Neuronal stem cell (in vitro differentiated cells): ENCODE data around the gene CXCR6.

ENCODE experiments used
- DNase-seq: peaks from one replicate; pipeline ENCODE4 v3.0.0-alpha.2; 2013; ENCODE audit warnings: low spot score
- H2AFZ ChIP-seq: one replicate; pipeline ENCODE4 v1.6.1; 2013; ENCODE audit warnings: mild to moderate bottlenecking, low read length, inconsistent platforms
- H2AK5ac ChIP-seq: 2 replicates; pipeline ENCODE4 v1.6.1; 2013; ENCODE audit warnings: low read depth, mild to moderate bottlenecking, inconsistent platforms, low read length, moderate library complexity, mixed read lengths
- H2BK120ac ChIP-seq: 2 replicates; pipeline ENCODE4 v1.6.1; 2013; ENCODE audit warnings: low read depth, mild to moderate bottlenecking, inconsistent platforms, low read length, moderate library complexity, mixed read lengths
- H2BK12ac ChIP-seq: one replicate; pipeline ENCODE4 v1.6.1; 2013; ENCODE audit warnings: low read length, inconsistent platforms
- H2BK15ac ChIP-seq: 2 replicates; pipeline ENCODE4 v1.6.1; 2013; ENCODE audit warnings: mild to moderate bottlenecking, low read length, inconsistent platforms, mixed read lengths
- H2BK5ac ChIP-seq: one replicate; pipeline ENCODE4 v1.6.1; 2013; ENCODE audit warnings: inconsistent platforms, mild to moderate bottlenecking, low read length, moderate library complexity
- H3K14ac ChIP-seq: one replicate; pipeline ENCODE4 v1.6.1; 2013; ENCODE audit warnings: low read length, inconsistent platforms
- H3K18ac ChIP-seq: 2 replicates; pipeline ENCODE4 v1.6.1; 2013; ENCODE audit warnings: low read length, inconsistent platforms
- H3K23ac ChIP-seq: 2 replicates; pipeline ENCODE4 v1.6.1; 2013; ENCODE audit warnings: low read depth, mild to moderate bottlenecking, mixed read lengths, low read length, inconsistent platforms; ENCODE audit not compliant: poor library complexity
- H3K27ac ChIP-seq: replicated peaks from 3 replicates; pipeline ENCODE4 v1.5.1; 2013; ENCODE audit warnings: low read length, inconsistent platforms
- H3K27me3 ChIP-seq, 3 experiments: 2 replicates each; pipeline ENCODE4 v1.6.1; 2013; ENCODE audit warnings: low read length in 3 of 3, mild to moderate bottlenecking in 2 of 3, inconsistent platforms in 1 of 3, low read depth in 1 of 3, mixed read lengths in 1 of 3, moderate library complexity in 1 of 3; ENCODE audit not compliant: control insufficient read depth in 3 of 3, insufficient read depth in 3 of 3
- H3K36me3 ChIP-seq, 2 donors: replicated peaks in 1 of 2; 2 replicates each; pipeline ENCODE4 v1.6.1; 2013; ENCODE audit warnings: low read length in 2 of 2; ENCODE audit not compliant: control insufficient read depth in 2 of 2, insufficient read depth in 2 of 2
- H3K4ac ChIP-seq: 2 replicates; pipeline ENCODE4 v1.6.1; 2013; ENCODE audit warnings: inconsistent platforms, mild to moderate bottlenecking, low read length, moderate library complexity
- H3K4me1 ChIP-seq, 2 donors: 1 replicate in 1 of 2; 2 replicates in 1 of 2; pipeline ENCODE4 v1.6.1; 2013; ENCODE audit warnings: low read length in 2 of 2, low read depth in 1 of 2; ENCODE audit not compliant: control insufficient read depth in 2 of 2, insufficient read depth in 1 of 2
- H3K4me2 ChIP-seq: one replicate; pipeline ENCODE4 v1.6.1; 2013; ENCODE audit warnings: mild to moderate bottlenecking, low read length, inconsistent platforms; ENCODE audit not compliant: insufficient read depth, poor library complexity, severe bottlenecking
- H3K4me3 ChIP-seq, 2 donors: 2 replicates each; pipeline ENCODE4 v1.5.1; 2013; ENCODE audit warnings: low read length in 2 of 2, mild to moderate bottlenecking in 2 of 2, inconsistent platforms in 1 of 2, moderate library complexity in 1 of 2
- H3K79me1 ChIP-seq: one replicate; pipeline ENCODE4 v1.6.1; 2013; ENCODE audit warnings: low read depth, mild to moderate bottlenecking, inconsistent platforms, low read length, moderate library complexity
- H3K9ac ChIP-seq: one replicate; pipeline ENCODE4 v1.6.1; 2013; ENCODE audit warnings: mild to moderate bottlenecking, low read depth, low read length, inconsistent platforms; ENCODE audit not compliant: poor library complexity
- H3K9me3 ChIP-seq, 2 donors: replicated peaks in 1 of 2; 2 replicates each; pipeline versions ENCODE3 to v1.6.1; 2013; ENCODE audit warnings: low read length in 2 of 2, mild to moderate bottlenecking in 2 of 2, inconsistent platforms in 1 of 2, low read depth in 1 of 2, mixed read lengths in 1 of 2, moderate library complexity in 1 of 2; ENCODE audit not compliant: control insufficient read depth in 2 of 2, insufficient read depth in 1 of 2
- H4K8ac ChIP-seq: one replicate; pipeline ENCODE4 v1.6.1; 2013; ENCODE audit warnings: low read depth, mild to moderate bottlenecking, inconsistent platforms, low read length, moderate library complexity
- H4K91ac ChIP-seq: one replicate; pipeline ENCODE4 v1.6.1; 2013; ENCODE audit warnings: low read length, low read depth, mild to moderate bottlenecking, inconsistent platforms; ENCODE audit not compliant: poor library complexity
- WGBS, 2 donors: extraction: QIAGEN DNeasy Blood & Tissue Kit; methylation state at CpG; one replicate each; pipeline ENCODE4 v1.1.7; 2013; ENCODE audit warnings: missing lambda C conversion rate in 2 of 2, mixed read lengths in 1 of 2; ENCODE audit not compliant: insufficient read length in 2 of 2, insufficient replicate concordance in 1 of 2; ENCODE audit errors: extremely low coverage in 2 of 2; 5-methylcytosine and 5-hydroxymethylcytosine counted together

The CXCR6 gene

GRCh38 chr3:45988362-45988761, 45.1 kb downstream of the CXCR6 start:
- peaks cover 3 to 6% of the 10 kb centered on the region in 2 donors for H3K4me1 ChIP-seq
- DNase-seq = no peak
- no peak overlapping the region for H3K14ac ChIP-seq
- H3K9ac ChIP-seq = no peak overlapping the region
- no peak overlapping the region for H4K91ac ChIP-seq
- H3K27me3 ChIP-seq = no peaks in the 10 kb centered on the region
- peaks cover 3% of the 10 kb centered on the region for H3K79me1 ChIP-seq
- no peak overlapping the region for H4K8ac ChIP-seq
- no peak overlapping the region for H2BK15ac ChIP-seq
- H3K18ac ChIP-seq = no peak overlapping the region
- H2BK12ac ChIP-seq = no peak overlapping the region
- no peak overlapping the region for H3K27ac ChIP-seq
- no peak overlapping the region for H2AFZ ChIP-seq
- no CpG with 5 or more reads among the region's 4 CpGs for WGBS, 2 donors
- H3K4me2 ChIP-seq = no peak overlapping the region
- H3K23ac ChIP-seq = no peak overlapping the region
- no peak overlapping the region for H2BK120ac ChIP-seq
- peaks cover 11 to 21% of the 10 kb centered on the region in 2 donors for H3K36me3 ChIP-seq
- no peak overlapping the region for H3K4me3 ChIP-seq
- no peak overlapping the region for H2AK5ac ChIP-seq
- no peak overlapping the region for H2BK5ac ChIP-seq
- no peak overlapping the region for H3K4ac ChIP-seq
- H3K9me3 ChIP-seq = no peaks in the 10 kb centered on the region

- no CpG with 5 or more reads among the region's 2 CpGs for WGBS, 2 donors
- Histone ChIP-seq H3K9me3 (no peaks in the 10 kb centered on the region), H4K8ac (no peak overlapping the region), H3K27ac (no peak overlapping the region), H3K18ac (no peak overlapping the region), H3K4me1 (peaks cover 5 to 6% of the 10 kb centered on the region in 2 donors), H2BK5ac (no peak overlapping the region), H2AFZ (no peak overlapping the region), H2BK120ac (no peak overlapping the region), H3K36me3 (peaks cover 8 to 17% of the 10 kb centered on the region in 2 donors), H2BK12ac (no peak overlapping the region), H3K4ac (no peak overlapping the region), H2BK15ac (no peak overlapping the region), H3K4me2 (no peak overlapping the region), H4K91ac (no peak overlapping the region), H2AK5ac (no peak overlapping the region), H3K14ac (no peak overlapping the region), H3K27me3 (no peaks in the 10 kb centered on the region), H3K79me1 (peaks cover 3% of the 10 kb centered on the region), H3K9ac (no peak overlapping the region), H3K23ac (no peak overlapping the region), H3K4me3 (no peak overlapping the region)
- no peak for DNase-seq
Observed at GRCh38 chr3:45988804-45989203, 45.5 kb downstream of the CXCR6 start.

- Histone ChIP-seq H3K36me3 (peaks cover 2 to 3% of the 10 kb centered on the region in 2 donors), H3K4me3 (no peak overlapping the region), H3K4ac (no peak overlapping the region), H3K9ac (no peak overlapping the region), H3K27ac (no peak overlapping the region), H3K18ac (no peak overlapping the region), H3K79me1 (peaks cover 3% of the 10 kb centered on the region), H3K23ac (no peak overlapping the region), H3K9me3 (no peaks in the 10 kb centered on the region), H2BK120ac (no peak overlapping the region), H3K4me2 (no peak overlapping the region), H4K91ac (no peak overlapping the region), H2AFZ (no peak overlapping the region), H2BK5ac (no peak overlapping the region), H3K4me1 (peaks cover 7 to 9% of the 10 kb centered on the region in 2 donors), H3K27me3 (no peaks in the 10 kb centered on the region), H2BK12ac (no peak overlapping the region), H4K8ac (no peak overlapping the region), H2AK5ac (no peak overlapping the region), H2BK15ac (no peak overlapping the region), H3K14ac (no peak overlapping the region)
- no peak for DNase-seq
- WGBS, 2 donors = no CpG with 5 or more reads among the region's 3 CpGs
Observed at GRCh38 chr3:45990181-45990580, 46.9 kb downstream of the CXCR6 start.

GRCh38 chr3:45991341-45991740, 48.1 kb downstream of the CXCR6 start:
- Histone ChIP-seq H2BK15ac (no peak overlapping the region), H2AFZ (no peak overlapping the region), H4K8ac (no peak overlapping the region), H4K91ac (no peak overlapping the region), H3K9ac (no peak overlapping the region), H2BK5ac (no peak overlapping the region), H3K79me1 (peaks cover 3% of the 10 kb centered on the region), H3K27ac (no peak overlapping the region), H3K27me3 (peaks cover 0 to 3% (median 0%) of the 10 kb centered on the region in 3 experiments), H2AK5ac (no peak overlapping the region), H3K4me1 (peaks cover 7 to 11% of the 10 kb centered on the region in 2 donors), H3K18ac (no peak overlapping the region), H3K4ac (no peak overlapping the region), H3K14ac (no peak overlapping the region), H3K36me3 (peaks cover 0 to 2% of the 10 kb centered on the region in 2 donors), H2BK12ac (no peak overlapping the region), H2BK120ac (no peak overlapping the region), H3K23ac (no peak overlapping the region), H3K4me2 (no peak overlapping the region), H3K4me3 (no peak overlapping the region), H3K9me3 (no peaks in the 10 kb centered on the region)
- no peak for DNase-seq
- WGBS, 2 donors = no CpG with 5 or more reads among the region's 6 CpGs
